Esophagus (tissue), 2 donors: Measurements from ENCODE around the gene PRKCH. TPM values are rescaled to one million over a fixed set of nuclear protein-coding genes. Genes with fewer than 3 reads are reported as not detected.

ENCODE experiments used
- H3K27ac ChIP-seq, 2 donors: one replicate each; pipeline ENCODE4 v1.5.1; 2013; ENCODE audit warnings: low read depth in 2 of 2, mild to moderate bottlenecking in 2 of 2, inconsistent platforms in 1 of 2, low read length in 1 of 2, moderate library complexity in 1 of 2
- H3K27me3 ChIP-seq, 2 donors: one replicate each; pipeline ENCODE4 v1.6.1; 2013; ENCODE audit warnings: low read length in 2 of 2, control low read depth in 1 of 2, mild to moderate bottlenecking in 1 of 2; ENCODE audit not compliant: insufficient read depth in 2 of 2, control insufficient read depth in 1 of 2
- H3K36me3 ChIP-seq, 2 donors: one replicate each; pipeline ENCODE4 v1.6.1; 2013; ENCODE audit warnings: low read length in 1 of 2; ENCODE audit not compliant: control insufficient read depth in 2 of 2, insufficient read depth in 2 of 2
- H3K4me1 ChIP-seq, 2 donors: one replicate each; pipeline ENCODE4 v1.6.1; 2013; ENCODE audit warnings: low read length in 1 of 2; ENCODE audit not compliant: control insufficient read depth in 2 of 2, insufficient read depth in 2 of 2
- H3K4me3 ChIP-seq, 2 donors: one replicate each; pipeline ENCODE4 v1.5.1; 2013; ENCODE audit warnings: low read length in 2 of 2, mild to moderate bottlenecking in 2 of 2, low read depth in 1 of 2, moderate library complexity in 1 of 2
- H3K9me3 ChIP-seq, 2 donors: one replicate each; pipeline ENCODE4 v1.6.1; 2013; ENCODE audit warnings: mild to moderate bottlenecking in 2 of 2, low read depth in 1 of 2, low read length in 1 of 2, moderate library complexity in 1 of 2; ENCODE audit not compliant: control insufficient read depth in 2 of 2, insufficient read depth in 1 of 2
- whole genome bisulfite sequencing, 2 donors: extraction: QIAGEN DNeasy Blood & Tissue Kit; methylation state at CpG; one replicate each; pipeline ENCODE4 v1.1.7; 2013; 5-methylcytosine and 5-hydroxymethylcytosine counted together
- polyA plus RNA-seq, 2 donors: library from polyadenylated mRNA; stranded (reverse); fragments of 200-250 nt; gene quantifications; one replicate each; pipeline ENCODE4 v1.2.3, GENCODE V29; 2013
- donor health status: healthy with polysubstance abuse.
- donor health status: Bipolar disorder and iron deficiency.

PRKCH gene
- polyA plus RNA-seq, 2 donors, result 17.3 to 17.6 TPM

DNA sequence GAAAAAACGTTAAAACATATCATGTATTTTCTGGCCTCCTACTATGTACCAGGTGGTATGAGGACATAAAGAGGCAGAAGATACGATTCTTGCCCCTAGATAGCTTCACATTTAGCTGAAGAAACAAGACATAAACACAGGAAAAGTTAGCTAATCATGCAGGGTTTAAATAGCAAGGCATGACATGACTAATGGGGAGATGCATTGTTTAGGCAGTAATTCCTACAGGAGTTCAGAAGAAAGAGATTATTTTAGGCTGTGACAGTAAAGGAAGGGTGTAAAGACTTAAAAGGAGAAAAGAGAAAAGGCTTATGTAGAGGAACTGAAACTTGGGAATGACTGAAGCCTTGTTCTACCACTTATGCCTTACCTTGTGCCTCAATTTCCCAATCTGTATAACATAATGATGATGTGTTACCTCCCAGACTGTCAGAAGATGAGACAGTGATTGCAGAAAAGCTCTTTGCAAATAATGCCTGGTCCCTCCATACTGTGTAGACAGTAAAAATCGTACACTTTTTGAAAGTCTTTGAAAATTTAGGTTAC is 44.4 kb downstream of the PRKCH start:
- WGBS, 2 donors, result 29 to 39% methylated on average over 3 of the region's 3 CpGs
- Histone ChIP-seq H3K9me3 (no peaks in the 10 kb centered on the region), H3K4me1 (peaks cover 0 to 9% of the 10 kb centered on the region in 2 donors), H3K27ac (peak overlapping the region in 1 of 2 donors; percentile 47), H3K36me3 (no peaks in the 10 kb centered on the region), H3K27me3 (no peaks in the 10 kb centered on the region), H3K4me3 (no peak overlapping the region)

DNA sequence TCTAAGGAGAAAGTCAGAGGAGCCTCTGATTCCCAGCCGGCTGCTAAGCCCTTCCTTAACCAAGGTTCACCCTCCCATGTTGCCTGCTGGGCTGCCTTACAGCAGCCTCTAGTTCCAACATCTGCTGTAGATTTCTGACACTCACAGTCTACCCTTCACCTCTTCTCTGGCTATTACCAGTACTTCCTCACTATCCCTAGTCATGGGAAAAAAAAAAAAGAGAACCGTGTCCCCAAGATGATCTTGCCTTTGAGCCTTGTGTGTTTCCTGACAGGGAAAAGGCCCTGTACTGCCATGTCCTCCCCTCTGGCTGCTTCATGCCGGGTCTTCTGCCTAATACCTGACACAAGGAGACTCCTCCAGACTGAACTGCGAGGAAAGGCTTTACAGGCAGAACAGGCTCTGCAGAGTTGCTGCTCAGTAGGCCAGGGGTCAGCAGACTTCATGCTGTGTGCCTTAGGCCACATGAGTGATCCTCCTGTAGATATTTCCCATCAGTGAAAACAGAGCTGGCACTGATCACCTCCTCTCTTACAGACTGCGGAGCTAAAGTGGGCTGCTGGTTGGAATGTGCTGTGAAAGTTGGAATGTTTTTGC is 46.8 kb downstream of the PRKCH start:
- H3K36me3 ChIP-seq, result no peaks in the 10 kb centered on the region
- H3K4me1 ChIP-seq, result peaks cover 0 to 7% of the 10 kb centered on the region in 2 donors
- H3K4me3 ChIP-seq, result no peak overlapping the region
- no peaks in the 10 kb centered on the region for H3K27me3 ChIP-seq
- peak overlapping the region; percentile 29 to 82 for H3K27ac ChIP-seq
- no peaks in the 10 kb centered on the region for H3K9me3 ChIP-seq
- WGBS, 2 donors, result 53 to 67% methylated on average over 5 of the region's 5 CpGs

DNA sequence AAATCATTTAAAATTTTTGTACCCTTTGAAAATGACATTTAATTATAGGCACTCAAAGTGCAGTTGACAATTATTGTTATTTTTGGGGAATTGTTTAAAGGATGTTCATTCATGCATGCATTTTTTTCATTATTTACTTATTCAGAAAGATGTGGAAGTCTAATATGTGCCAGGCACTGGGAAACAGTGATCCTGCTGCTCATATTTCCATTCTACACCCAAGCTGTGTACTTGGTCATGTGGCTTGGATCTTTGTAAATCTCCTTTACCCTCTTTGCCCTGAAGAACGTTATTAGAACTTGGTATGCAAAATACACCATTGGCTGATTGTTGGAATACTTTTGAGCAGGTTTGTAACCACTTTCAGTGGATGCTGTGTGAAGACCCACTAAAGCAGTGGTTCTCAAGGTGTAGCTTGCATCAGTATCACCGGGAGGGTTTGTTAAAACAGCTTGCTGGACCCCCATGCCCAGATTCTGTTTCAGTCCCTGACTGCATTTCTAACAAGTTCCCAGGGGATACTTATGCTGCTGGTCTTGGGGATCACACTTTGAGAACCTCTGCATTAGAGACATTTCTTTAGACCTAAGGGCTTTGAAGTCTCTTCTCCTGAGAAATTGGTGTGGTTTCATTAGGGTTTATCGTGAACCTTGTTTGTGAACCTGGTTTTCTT is 47.5 kb downstream of the PRKCH start:
- Histone ChIP-seq H3K9me3 (no peaks in the 10 kb centered on the region), H3K27me3 (no peaks in the 10 kb centered on the region), H3K36me3 (no peaks in the 10 kb centered on the region), H3K27ac (no peak overlapping the region), H3K4me1 (peaks cover 0 to 7% of the 10 kb centered on the region in 2 donors), H3K4me3 (no peak overlapping the region)
- 66% methylated on average over 3 of the region's 3 CpGs for WGBS, 2 donors

DNA sequence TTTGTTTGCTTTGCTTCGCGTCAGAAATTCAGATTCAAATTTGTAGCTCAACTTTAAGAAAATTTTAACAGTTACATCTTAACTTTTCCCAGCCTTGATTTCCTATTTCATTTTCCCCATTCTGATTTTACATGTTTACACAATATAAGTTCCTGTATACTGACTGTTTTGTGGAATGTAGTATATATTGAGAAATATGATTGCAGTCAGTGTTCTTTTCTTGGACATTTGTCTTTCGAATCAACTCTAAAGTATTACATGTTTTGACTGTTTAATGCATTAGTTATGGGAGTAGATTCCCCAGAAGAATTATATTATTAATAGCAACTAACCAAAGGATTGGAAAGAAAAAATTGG is 48.1 kb downstream of the PRKCH start:
- no peak overlapping the region for H3K27ac ChIP-seq
- H3K4me1 ChIP-seq, result peaks cover 0 to 7% of the 10 kb centered on the region in 2 donors
- H3K4me3 ChIP-seq, result no peak overlapping the region
- H3K36me3 ChIP-seq, result no peaks in the 10 kb centered on the region
- no peaks in the 10 kb centered on the region for H3K27me3 ChIP-seq
- peaks cover 3 to 5% of the 10 kb centered on the region in 2 donors for H3K9me3 ChIP-seq
- 80 to 83% methylated on average over 3 of the region's 3 CpGs for WGBS, 2 donors

DNA sequence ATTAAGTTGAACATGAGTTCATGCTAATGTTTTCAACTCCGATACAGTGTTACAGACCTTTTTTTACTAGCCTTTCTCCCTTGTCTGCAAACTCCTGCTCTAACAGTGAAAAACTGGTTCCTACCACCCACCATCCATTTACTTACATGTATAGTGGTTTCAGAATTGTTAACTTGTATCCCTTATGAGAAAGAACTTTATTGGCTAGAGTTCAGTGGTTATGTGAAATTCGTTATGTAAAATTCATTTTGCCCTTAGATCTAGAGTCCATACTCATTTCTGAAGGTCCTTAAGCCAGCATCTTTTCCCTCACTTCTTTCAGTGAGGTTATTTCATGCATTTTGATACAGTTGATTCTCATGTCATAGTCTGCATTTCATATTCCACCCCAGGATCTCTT is 51.0 kb downstream of the PRKCH start:
- H3K27ac ChIP-seq, result no peak overlapping the region
- 85 to 88% methylated on average over 2 of the region's 2 CpGs for WGBS, 2 donors

DNA sequence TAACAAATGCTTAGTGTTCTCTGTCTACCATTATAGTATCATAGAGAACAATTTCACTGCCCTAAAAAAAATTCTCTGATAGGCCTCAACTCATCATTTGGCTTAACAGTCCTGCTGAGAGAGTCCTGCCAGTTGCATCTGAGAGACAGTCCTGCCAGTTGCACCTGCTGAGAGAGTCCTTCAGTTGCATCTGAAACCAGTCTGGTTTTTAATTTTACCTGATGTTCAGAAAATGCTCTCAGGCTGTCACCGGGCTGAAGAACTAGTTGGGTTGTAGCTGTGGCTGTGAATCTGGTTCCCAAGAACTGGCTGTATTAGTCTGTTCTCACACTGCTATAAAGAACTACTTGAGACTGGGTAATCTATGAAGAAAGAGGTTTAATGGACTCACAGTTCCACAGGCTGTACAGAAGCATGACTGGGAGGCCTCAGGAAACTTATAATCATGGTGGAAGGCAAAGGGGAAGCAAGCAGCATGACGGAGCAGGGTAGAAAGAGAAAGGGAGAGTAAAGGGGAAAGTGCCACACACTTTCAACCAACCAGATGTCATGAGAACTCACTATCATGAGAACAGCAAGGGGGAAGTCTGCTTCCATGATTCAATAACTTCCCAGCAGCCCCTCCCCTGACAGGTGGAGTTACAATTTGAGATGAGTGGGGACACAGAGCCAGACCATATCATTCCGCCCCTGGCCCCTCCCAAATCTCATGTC is 51.6 kb downstream of the PRKCH start:
- no peak overlapping the region for H3K4me3 ChIP-seq
- peaks cover 0 to 4% of the 10 kb centered on the region in 2 donors for H3K4me1 ChIP-seq
- no peak overlapping the region for H3K27ac ChIP-seq
- 86 to 88% methylated on average over 3 of the region's 3 CpGs for WGBS, 2 donors
- H3K9me3 ChIP-seq, result peaks cover 4 to 7% of the 10 kb centered on the region in 2 donors
- H3K27me3 ChIP-seq, result no peaks in the 10 kb centered on the region
- no peaks in the 10 kb centered on the region for H3K36me3 ChIP-seq

More for the DNA sequence above, 51.0 kb downstream of the PRKCH start:
- peaks cover 0 to 7% of the 10 kb centered on the region in 2 donors for H3K4me1 ChIP-seq
- no peak overlapping the region for H3K4me3 ChIP-seq
- peaks cover 4 to 7% of the 10 kb centered on the region in 2 donors for H3K9me3 ChIP-seq
- H3K27me3 ChIP-seq, result no peaks in the 10 kb centered on the region
- H3K36me3 ChIP-seq, result no peaks in the 10 kb centered on the region

DNA sequence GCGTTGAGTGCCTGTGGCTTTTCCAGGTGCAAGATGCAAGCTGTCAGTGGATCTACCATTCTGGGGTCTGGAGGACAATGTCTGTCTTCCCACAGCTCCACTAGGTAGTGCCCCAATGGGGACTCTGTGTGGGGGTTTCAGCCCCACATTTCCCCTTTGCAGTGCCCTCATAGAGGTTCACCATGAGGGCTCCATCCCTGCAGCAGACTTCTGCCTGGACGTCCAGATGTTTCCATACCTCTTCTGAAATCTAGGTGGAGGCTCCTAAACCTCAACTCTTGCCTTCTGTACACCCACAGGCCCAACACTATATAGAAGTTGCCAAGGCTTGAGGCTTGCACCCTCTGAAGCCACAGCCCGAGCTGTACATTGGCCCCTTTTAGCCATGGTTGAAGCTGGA is 52.9 kb downstream of the PRKCH start:
- no peak overlapping the region for H3K27ac ChIP-seq
- no peaks in the 10 kb centered on the region for H3K27me3 ChIP-seq
- no peaks in the 10 kb centered on the region for H3K4me1 ChIP-seq
- WGBS, 2 donors, result 90 to 91% methylated on average over 3 of the region's 3 CpGs
- peaks cover 4 to 7% of the 10 kb centered on the region in 2 donors for H3K9me3 ChIP-seq
- no peaks in the 10 kb centered on the region for H3K36me3 ChIP-seq
- H3K4me3 ChIP-seq, result no peak overlapping the region

DNA sequence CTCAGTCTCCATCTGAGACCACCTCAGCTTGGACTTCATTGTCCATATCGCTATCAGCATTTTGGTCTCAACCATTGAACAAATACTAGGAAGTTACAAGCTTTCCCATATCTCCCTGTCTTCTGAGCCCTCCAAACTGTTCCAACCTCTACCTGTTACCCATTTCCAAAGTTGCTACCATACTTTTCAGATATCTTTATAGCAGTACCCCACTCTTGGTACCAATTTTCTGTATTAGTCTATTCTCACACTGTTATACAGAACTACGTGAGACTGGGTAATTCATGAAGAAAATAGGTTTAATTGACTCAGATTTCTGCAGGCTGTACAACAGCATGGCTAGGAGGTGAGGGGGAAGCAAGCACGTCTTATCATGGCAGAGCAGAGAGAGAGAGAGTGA is 53.8 kb downstream of the PRKCH start:
- no peak overlapping the region for H3K4me3 ChIP-seq

DNA sequence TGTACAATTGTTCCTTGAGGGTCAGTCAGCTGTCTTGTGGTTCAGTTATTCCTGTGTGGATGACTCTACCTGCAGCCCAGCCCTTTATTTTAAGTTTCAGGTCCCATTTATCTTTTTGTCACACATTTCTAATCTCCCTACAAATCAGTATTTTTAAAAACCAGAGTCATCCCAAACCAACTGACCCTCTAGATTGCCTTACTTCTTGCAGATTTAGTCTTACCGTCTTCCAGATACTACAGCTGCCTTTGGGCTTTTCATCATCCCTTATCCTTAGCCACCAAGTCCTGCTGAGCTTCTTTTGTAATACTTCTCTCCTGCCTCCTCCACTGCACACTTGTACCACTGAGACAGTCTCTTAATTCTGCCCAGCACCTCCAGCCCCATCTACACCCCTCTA is 54.9 kb downstream of the PRKCH start:
- H3K27ac ChIP-seq, result no peak overlapping the region
- peaks cover 4 to 7% of the 10 kb centered on the region in 2 donors for H3K9me3 ChIP-seq
- WGBS, 2 donors, result 94 to 95% methylated on average over 1 of the region's 1 CpG
- no peaks in the 10 kb centered on the region for H3K27me3 ChIP-seq
- H3K36me3 ChIP-seq, result no peaks in the 10 kb centered on the region
- peaks cover under 1% of the 10 kb centered on the region in 2 donors for H3K4me1 ChIP-seq
- no peak overlapping the region for H3K4me3 ChIP-seq

More for the DNA sequence above, 53.8 kb downstream of the PRKCH start:
- no peaks in the 10 kb centered on the region for H3K4me1 ChIP-seq
- H3K9me3 ChIP-seq, result peaks cover 4 to 7% of the 10 kb centered on the region in 2 donors
- H3K27ac ChIP-seq, result no peak overlapping the region
- no peaks in the 10 kb centered on the region for H3K36me3 ChIP-seq
- WGBS, 2 donors, result 88 to 93% methylated on average over 3 of the region's 3 CpGs
- H3K27me3 ChIP-seq, result no peaks in the 10 kb centered on the region
